Colonic mucosa (tissue), 4 donors: ENCODE results near the gene ZNF35. TPM values are rescaled to one million over a fixed set of nuclear protein-coding genes. Genes with fewer than 3 reads are reported as not detected.
"Not testable (repeated sequence)": the region's sequence is repeated elsewhere in the genome, so short reads cannot be mapped to it uniquely, and the experiment has no call there.

ENCODE experiments used
- DNase-seq: peaks from one replicate; pipeline ENCODE4 v3.0.0-alpha.2; 2020
- H3K27ac ChIP-seq: fragments of 200-600 bp; one replicate; pipeline ENCODE4 v1.8.0; 2021
- H3K27me3 ChIP-seq: fragments of 200-600 bp; one replicate; pipeline ENCODE4 v1.8.0; 2021
- H3K36me3 ChIP-seq: fragments of 200-600 bp; one replicate; pipeline ENCODE4 v1.8.0; 2021
- H3K4me1 ChIP-seq: fragments of 200-600 bp; one replicate; pipeline ENCODE4 v1.8.0; 2021; ENCODE audit warnings: mild to moderate bottlenecking
- H3K4me3 ChIP-seq: fragments of 200-600 bp; one replicate; pipeline ENCODE4 v1.8.0; 2021
- H3K9ac ChIP-seq, 2 donors: one replicate each; pipeline ENCODE4 v1.7.0; 2013; ENCODE audit warnings: control low read depth in 2 of 2, low read depth in 2 of 2, low read length in 2 of 2
- H3K9me3 ChIP-seq: fragments of 200-600 bp; one replicate; pipeline ENCODE4 v1.8.0; 2021
- CTCF ChIP-seq: fragments of 200-600 bp; IDR thresholded peaks from one replicate; pipeline ENCODE4 v1.8.0; 2022; ENCODE audit warnings: antibody characterized with exemption, mild to moderate bottlenecking
- intact Hi-C: fragments of 100-400 bp; cut with DNase I; formaldehyde crosslinking; loops from one replicate; pipeline ENCODE4 v1.14.1; 2022
- total RNA-seq, 2 donors: library from RNA; stranded (reverse); fragmentation: NEBNext Ultra II Directional in 1 of 2; extraction: Animal tissue kit (Norgen Biotek cat#: 25700) in 1 of 2; gene quantifications; one replicate each; pipeline ENCODE4 v1.2.1, GENCODE V29; 2021
- donor health status: healthy.
- donor health status: DM: no; HTN: no; CAD: no.
- donor health status: DM: no; HTN: no; CAD: no.

ZNF35 gene
- total RNA-seq, 2 donors from 2014 or later = 6.6 to 7.4 TPM

- Histone ChIP-seq H3K4me3 (no peak overlapping the region), H3K27me3 (no peaks in the 10 kb centered on the region), H3K9ac (no peak overlapping the region), H3K36me3 (peaks cover 17% of the 10 kb centered on the region), H3K4me1 (no peaks in the 10 kb centered on the region), H3K9me3 (peaks cover 8% of the 10 kb centered on the region), H3K27ac (no peak overlapping the region)
- DNase-seq = no peak
- TF ChIP-seq CTCF = no peak
- intact Hi-C loops = no loop called here
These were observed 10.5 kb downstream of the ZNF35 start for GRCh38 chr3:44659015-44659414.

- Histone ChIP-seq H3K27ac (no peak overlapping the region), H3K27me3 (no peaks in the 10 kb centered on the region), H3K4me3 (no peak overlapping the region), H3K4me1 (no peaks in the 10 kb centered on the region), H3K9ac (no peak overlapping the region), H3K9me3 (peaks cover 8% of the 10 kb centered on the region), H3K36me3 (peaks cover 17% of the 10 kb centered on the region)
- no peak for DNase-seq
- intact Hi-C loops = no loop called here
- no peak for TF ChIP-seq CTCF
These were observed 10.9 kb downstream of the ZNF35 start for GRCh38 chr3:44659434-44659833.

- Histone ChIP-seq H3K27me3 (no peaks in the 10 kb centered on the region), H3K27ac (no peak overlapping the region), H3K4me3 (no peak overlapping the region), H3K4me1 (no peaks in the 10 kb centered on the region), H3K36me3 (peaks cover 17% of the 10 kb centered on the region), H3K9ac (no peak overlapping the region), H3K9me3 (peaks cover 8% of the 10 kb centered on the region)
- DNase-seq = no peak
- no peak for TF ChIP-seq CTCF
- intact Hi-C loops = no loop called here
These were observed 12.7 kb downstream of the ZNF35 start for GRCh38 chr3:44661189-44661588.

GRCh38 chr3:44665173-44665572 lies 16.6 kb downstream of the ZNF35 start:
- TF ChIP-seq CTCF = no peak
- no peaks in the 10 kb centered on the region for H3K4me1 ChIP-seq
- intact Hi-C loops = no loop called here

GRCh38 chr3:44666346-44666745 lies 17.8 kb downstream of the ZNF35 start:
- H3K27me3 ChIP-seq = no peaks in the 10 kb centered on the region
- no peak for TF ChIP-seq CTCF
- DNase-seq = no peak
- no peak overlapping the region for H3K27ac ChIP-seq
- no peaks in the 10 kb centered on the region for H3K9me3 ChIP-seq
- no peaks in the 10 kb centered on the region for H3K4me1 ChIP-seq
- H3K4me3 ChIP-seq = no peak overlapping the region
- H3K36me3 ChIP-seq = no peaks in the 10 kb centered on the region
- H3K9ac ChIP-seq = no peak overlapping the region
- intact Hi-C loops = no loop called here

More at GRCh38 chr3:44665173-44665572, 16.6 kb downstream of the ZNF35 start:
- Histone ChIP-seq H3K27ac (no peak overlapping the region), H3K9me3 (no peaks in the 10 kb centered on the region), H3K27me3 (no peaks in the 10 kb centered on the region), H3K9ac (no peak overlapping the region), H3K4me3 (no peak overlapping the region), H3K36me3 (no peaks in the 10 kb centered on the region)
- DNase-seq = no peak

- no peak for DNase-seq
- Histone ChIP-seq H3K27me3 (no peaks in the 10 kb centered on the region), H3K27ac (no peak overlapping the region), H3K9ac (no peak overlapping the region), H3K9me3 (no peaks in the 10 kb centered on the region), H3K36me3 (no peaks in the 10 kb centered on the region), H3K4me1 (no peaks in the 10 kb centered on the region), H3K4me3 (no peak overlapping the region)
- no peak for TF ChIP-seq CTCF
- intact Hi-C loops = no loop called here
These were observed 21.2 kb downstream of the ZNF35 start for GRCh38 chr3:44669760-44670159.

GRCh38 chr3:44673466-44673865 lies 24.9 kb downstream of the ZNF35 start:
- H3K4me3 ChIP-seq, DNase-seq, H3K27me3 ChIP-seq, H3K36me3 ChIP-seq, H3K9me3 ChIP-seq, H3K27ac ChIP-seq, intact Hi-C loops, H3K9ac ChIP-seq, H3K4me1 ChIP-seq: not testable (repeated sequence)
